ENCODE data around the gene HSF2.
A peak's percentile ranks its signal among the peaks of the same experiment; 100 is the strongest.

Gene HSF2

DNA sequence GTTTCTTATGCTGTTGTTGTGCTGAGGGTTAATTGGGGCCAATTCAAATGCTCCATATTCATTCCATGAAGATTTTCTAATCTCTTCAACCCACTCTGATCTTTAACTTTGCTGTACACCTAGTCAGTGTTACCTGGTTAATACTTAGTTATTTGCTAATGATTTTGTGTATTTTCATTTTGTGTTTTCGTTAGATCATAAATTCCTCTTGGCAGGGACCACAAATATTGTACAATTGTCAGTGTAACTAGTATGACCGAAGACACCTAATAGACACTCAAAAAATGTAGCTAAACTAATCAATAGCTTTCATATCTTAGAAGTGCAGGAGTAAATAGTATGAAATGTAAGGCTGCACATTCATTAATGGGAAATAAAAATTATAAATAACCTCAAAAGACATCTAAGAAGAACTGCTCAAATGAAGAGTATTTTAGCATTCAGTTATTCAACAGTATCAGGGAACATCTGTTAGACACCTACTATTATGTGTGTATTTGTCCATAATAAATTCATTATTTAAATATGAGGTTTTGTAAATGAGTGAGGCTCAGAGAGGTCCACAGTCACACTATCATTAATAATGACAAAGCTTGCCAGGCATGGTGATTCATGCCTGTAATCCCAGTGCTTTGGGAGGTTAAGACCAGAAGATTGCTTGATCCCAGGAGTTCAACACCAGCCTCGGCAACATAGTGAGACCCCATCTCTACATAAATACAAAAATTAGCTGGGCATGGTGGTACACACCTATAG lies 13.4 kb upstream of the HSF2 start:
- CTCF ChIA-PET: interaction anchor here (0.9 to 1.2 kb wide), 2 partner anchors 105 to 144 kb away, joined by 3 to 4 read pairs; no protein-coding TSS in a partner anchor
- H3K4me1 Mint-ChIP-seq: no peaks in the 10 kb centered on the region
- H3K27ac Mint-ChIP-seq: no peak overlapping the region
- no peak for DNase-seq
- H3K4me3 Mint-ChIP-seq: no peak overlapping the region
- H3K9me3 Mint-ChIP-seq: no peaks in the 10 kb centered on the region
- no peaks in the 10 kb centered on the region for H3K36me3 Mint-ChIP-seq
- peaks cover 4% of the 10 kb centered on the region for H3K27me3 Mint-ChIP-seq

DNA sequence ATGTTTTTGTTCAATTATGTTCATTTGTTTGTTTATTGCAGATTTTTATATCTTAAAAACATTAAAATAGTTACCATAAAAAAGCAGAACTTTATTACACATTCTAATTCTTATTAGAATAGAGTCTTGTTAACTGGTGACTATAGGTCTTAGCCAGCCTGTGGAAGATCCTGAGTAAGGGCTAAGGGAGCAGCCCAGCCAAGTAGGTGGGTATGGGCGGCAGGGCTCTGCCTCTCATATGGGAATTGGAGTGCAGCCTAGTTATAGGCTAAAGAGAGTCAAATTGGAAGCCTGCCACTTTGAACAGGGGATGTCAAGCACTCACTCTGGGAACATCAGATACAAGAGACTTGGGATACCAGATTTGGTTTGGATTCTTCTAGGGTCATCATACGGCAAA lies 10.5 kb upstream of the HSF2 start:
- no peak overlapping the region for H3K4me3 Mint-ChIP-seq
- no peaks in the 10 kb centered on the region for H3K4me1 Mint-ChIP-seq
- H3K27me3 Mint-ChIP-seq: no peaks in the 10 kb centered on the region
- DNase-seq: no peak
- no peaks in the 10 kb centered on the region for H3K9me3 Mint-ChIP-seq
- CTCF ChIA-PET: no interaction called here
- H3K27ac Mint-ChIP-seq: no peak overlapping the region
- H3K36me3 Mint-ChIP-seq: no peaks in the 10 kb centered on the region

DNA sequence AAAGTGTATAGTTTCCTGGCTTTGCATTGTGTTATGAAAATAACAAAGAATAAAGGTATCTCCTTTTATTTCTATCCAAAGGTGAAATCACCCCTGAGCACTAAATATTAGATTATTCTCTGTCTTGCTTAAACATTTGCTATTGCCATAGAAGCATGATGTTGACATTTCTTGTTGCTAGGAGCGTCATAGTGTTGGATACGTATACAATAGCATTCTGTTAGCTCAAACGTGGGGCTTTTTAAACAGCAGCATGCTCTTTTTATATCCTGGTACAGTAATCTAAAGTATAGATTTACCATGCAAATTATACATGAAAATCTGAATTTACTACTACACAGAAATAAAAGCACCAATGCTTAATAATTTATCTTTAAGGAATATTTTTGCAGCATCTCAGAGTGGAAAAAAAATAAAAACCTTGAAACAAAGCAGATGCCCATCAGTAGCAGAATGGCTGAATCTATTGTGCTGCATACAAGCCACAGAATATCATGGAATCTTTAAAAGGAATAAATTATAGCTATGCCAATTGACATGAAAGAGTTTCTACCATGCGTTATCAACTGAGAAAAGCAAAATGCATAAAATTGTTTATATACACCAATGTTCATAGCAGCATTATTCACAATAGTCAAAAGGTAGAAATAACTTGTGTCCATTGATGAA lies 9.6 kb upstream of the HSF2 start:
- Mint-ChIP-seq H3K4me3 (no peak overlapping the region), H3K36me3 (no peaks in the 10 kb centered on the region), H3K27ac (no peak overlapping the region), H3K27me3 (no peaks in the 10 kb centered on the region), H3K9me3 (no peaks in the 10 kb centered on the region), H3K4me1 (no peaks in the 10 kb centered on the region)
- no peak for DNase-seq
- CTCF ChIA-PET: no interaction called here

DNA sequence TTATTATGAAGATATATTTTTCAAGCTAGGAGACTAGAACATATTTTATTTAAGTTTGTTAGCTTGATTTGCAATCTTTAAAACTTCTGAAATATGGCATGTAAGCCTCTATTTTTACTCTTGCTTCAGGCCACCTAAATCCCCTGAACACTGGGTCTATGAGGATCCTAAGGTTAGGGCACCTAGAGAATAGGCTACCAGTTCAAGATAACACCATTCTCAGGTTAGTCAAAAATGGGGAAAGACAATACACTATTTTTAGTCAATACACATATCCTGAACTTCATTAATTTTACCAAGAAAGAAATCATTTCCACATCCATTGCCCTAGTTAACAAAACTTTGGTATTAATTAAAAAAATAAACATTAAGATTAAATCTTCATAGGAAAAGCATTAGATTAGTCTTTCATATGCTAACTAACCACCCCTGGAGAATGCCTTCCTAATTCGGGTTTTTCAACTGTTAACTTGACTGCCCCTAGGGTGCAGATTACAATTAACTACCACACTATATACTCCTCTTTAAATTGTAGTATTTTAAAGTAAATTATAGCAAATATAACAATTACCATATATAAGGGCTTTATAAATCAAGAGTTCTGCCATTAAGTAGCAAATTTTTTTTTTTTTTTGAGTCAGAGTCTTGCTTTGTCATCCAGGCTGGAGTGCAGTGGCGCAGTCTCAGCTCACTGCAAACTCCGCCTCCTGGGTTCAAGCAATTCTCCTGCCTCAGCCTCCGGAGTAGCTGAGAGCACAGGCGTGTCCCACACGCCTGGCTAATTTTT lies 6.7 kb upstream of the HSF2 start:
- CTCF ChIA-PET: interaction anchor here (1.7 kb wide), 1 partner anchor 99 kb away, joined by 6 read pairs; no protein-coding TSS in a partner anchor

DNA sequence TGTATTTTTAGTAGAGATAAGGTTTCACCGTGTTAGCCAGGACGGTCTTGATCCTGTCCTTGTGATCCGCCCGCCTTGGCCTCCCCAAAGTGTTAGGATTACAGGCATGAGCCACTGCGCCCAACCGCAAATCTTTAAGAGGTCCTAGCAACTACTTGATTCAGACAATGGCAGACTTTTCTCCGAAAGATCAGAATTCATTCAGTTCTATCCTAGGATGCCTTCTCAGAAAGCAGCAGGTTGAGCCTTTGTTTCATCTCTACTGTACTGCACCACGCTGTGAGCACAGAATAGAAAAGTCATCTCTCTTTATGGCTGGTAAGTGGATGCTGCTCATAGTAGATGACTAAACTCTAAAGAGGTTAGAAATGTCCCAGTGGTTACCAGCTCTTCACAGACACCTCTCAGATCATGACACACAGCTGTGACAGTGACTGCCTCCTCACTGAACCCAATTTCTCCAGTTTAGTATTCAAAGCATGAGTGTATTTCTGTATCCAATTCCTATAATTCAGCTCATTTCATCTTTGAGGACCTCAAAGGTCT lies 6.0 kb upstream of the HSF2 start:
- no peaks in the 10 kb centered on the region for H3K27me3 Mint-ChIP-seq
- no peak overlapping the region for H3K27ac Mint-ChIP-seq
- DNase-seq: no peak
- no peak overlapping the region for H3K4me3 Mint-ChIP-seq
- CTCF ChIA-PET: interaction anchor here (1.1 kb wide), 1 partner anchor 19 kb away, joined by 4 read pairs; no protein-coding TSS in a partner anchor
- no peaks in the 10 kb centered on the region for H3K4me1 Mint-ChIP-seq
- no peaks in the 10 kb centered on the region for H3K9me3 Mint-ChIP-seq
- no peaks in the 10 kb centered on the region for H3K36me3 Mint-ChIP-seq

More for the DNA sequence above, 6.7 kb upstream of the HSF2 start:
- Mint-ChIP-seq H3K4me1 (no peaks in the 10 kb centered on the region), H3K4me3 (no peak overlapping the region), H3K27me3 (no peaks in the 10 kb centered on the region), H3K36me3 (no peaks in the 10 kb centered on the region), H3K27ac (no peak overlapping the region), H3K9me3 (no peaks in the 10 kb centered on the region)
- DNase-seq: no peak

DNA sequence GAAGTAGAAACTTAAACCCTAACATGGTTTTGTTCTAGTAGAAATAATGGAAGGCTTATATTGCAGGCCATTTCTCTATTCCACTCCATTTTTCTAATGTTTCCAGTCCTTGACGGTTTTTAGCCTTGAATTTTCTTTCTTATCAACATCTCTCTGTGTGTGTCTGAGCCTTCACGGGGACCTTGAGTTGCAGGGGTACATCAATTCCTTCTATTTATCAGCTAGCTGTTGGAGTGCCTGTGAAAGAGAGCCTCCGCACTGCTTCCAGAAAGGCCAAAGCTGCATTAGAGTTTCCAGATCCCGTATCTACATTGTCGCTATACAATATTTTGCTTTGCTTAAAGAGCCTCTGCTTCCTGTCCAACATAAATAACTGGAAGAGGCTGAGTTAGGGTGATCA lies 5.4 kb upstream of the HSF2 start:
- Mint-ChIP-seq H3K4me3 (no peak overlapping the region), H3K27ac (no peak overlapping the region), H3K9me3 (no peaks in the 10 kb centered on the region), H3K27me3 (no peaks in the 10 kb centered on the region), H3K36me3 (no peaks in the 10 kb centered on the region), H3K4me1 (peaks cover 1% of the 10 kb centered on the region)
- CTCF ChIA-PET: interaction anchor here (1.1 kb wide), 1 partner anchor 18 kb away, joined by 4 read pairs; no protein-coding TSS in a partner anchor
- DNase-seq: no peak

DNA sequence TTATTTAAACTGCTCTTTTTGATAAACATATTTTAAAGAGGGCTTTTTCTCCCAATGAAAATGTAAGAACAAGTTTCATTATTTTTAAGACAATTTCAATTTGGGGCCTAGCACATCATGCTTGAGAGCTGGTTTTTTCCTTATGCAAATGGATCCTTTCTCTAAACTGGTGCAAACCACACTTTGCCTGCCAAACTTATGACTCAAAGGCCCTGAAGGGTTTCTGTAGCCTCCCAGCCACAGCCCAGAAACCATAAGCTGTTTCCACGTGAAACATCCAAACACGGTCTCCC lies 451 bp upstream of the HSF2 start:
- H3K4me1 Mint-ChIP-seq: peaks cover 31% of the 10 kb centered on the region
- peak overlapping the region; percentile 89 for H3K27ac Mint-ChIP-seq
- no peak for DNase-seq
- CTCF ChIA-PET: interaction anchor here (0.7 to 1.4 kb wide), 2 partner anchors 33 to 131 kb away, joined by 3 to 4 read pairs; no protein-coding TSS in a partner anchor
- peak overlapping the region; percentile 98 for H3K4me3 Mint-ChIP-seq
- no peaks in the 10 kb centered on the region for H3K9me3 Mint-ChIP-seq
- peaks cover 12% of the 10 kb centered on the region for H3K36me3 Mint-ChIP-seq
- no peaks in the 10 kb centered on the region for H3K27me3 Mint-ChIP-seq

DNA sequence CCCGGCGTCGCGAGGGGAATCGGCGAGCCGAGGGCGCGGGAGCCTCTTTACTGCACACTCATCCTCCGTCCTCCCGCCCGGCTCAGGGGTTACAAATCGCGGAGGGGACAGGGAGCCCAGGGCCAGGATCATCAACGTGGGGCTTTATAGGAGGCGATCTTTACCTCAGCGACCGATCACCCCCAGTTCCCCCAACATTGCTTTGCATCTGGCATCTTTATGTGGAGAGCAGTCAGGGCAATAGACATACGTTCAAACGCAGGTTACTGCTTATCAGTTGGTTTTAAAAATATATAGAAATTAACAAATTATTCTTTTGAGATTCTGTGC lies 634 bp downstream of the HSF2 start:
- Mint-ChIP-seq H3K4me3 (peak overlapping the region; percentile 98), H3K27me3 (no peaks in the 10 kb centered on the region), H3K36me3 (peaks cover 14% of the 10 kb centered on the region), H3K4me1 (peaks cover 35% of the 10 kb centered on the region), H3K9me3 (no peaks in the 10 kb centered on the region), H3K27ac (peak overlapping the region; percentile 93)
- no peak for DNase-seq
- CTCF ChIA-PET: interaction anchor here (1.4 kb wide), 1 partner anchor 32 kb away, joined by 4 read pairs; no protein-coding TSS in a partner anchor

DNA sequence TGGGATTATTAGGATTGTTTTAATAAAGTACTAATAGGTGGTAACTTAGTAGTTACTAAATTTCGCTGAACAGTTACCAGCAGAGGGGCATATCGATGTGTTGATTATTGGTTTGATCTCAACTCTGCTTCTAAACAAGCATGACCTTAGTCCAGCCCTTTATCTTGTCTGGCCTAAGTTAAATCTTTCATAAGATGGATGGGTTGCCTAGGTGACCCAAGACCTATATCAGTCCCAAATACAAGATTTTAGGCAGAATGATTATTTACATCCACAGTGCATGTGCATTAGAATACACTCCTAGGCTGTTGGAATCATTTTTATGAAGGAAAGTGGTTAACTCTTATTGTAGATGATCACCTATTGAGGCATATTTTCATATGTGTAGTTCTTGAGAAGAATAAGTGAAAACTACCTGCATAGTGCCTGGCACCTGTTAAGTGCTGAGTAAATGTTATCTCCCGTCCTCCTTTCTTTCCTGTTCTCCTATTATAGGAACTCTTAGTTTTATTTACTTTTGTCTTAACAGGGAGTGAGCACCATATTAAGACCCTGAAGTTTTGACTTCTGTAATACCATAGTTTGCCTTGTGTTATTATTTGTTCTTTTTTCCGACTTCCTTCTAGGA lies 1.1 kb downstream of the HSF2 start:
- Mint-ChIP-seq H3K9me3 (no peaks in the 10 kb centered on the region), H3K27me3 (no peaks in the 10 kb centered on the region), H3K36me3 (peaks cover 14% of the 10 kb centered on the region), H3K4me3 (peak overlapping the region; percentile 98), H3K4me1 (peaks cover 35% of the 10 kb centered on the region), H3K27ac (peak overlapping the region; percentile 93)
- CTCF ChIA-PET: no interaction called here
- no peak for DNase-seq

DNA sequence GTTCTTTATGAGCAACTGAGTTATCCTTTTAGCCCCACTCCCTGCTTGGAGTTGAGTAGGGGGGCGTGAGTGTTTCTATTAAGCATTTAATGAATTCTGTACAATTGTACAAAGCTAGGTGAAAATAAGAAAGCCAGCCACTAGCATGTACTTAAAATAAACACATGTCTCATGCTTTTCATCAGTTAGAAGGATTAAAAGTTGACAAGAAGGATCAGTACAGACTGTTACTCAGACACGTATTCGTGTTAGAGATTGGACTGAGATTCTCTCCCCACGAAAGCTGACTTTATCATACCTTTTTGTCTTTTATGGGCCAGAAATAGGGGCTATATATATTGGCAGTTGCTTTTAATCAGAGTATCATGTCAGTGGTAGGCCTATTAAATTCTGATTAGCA lies 1.7 kb downstream of the HSF2 start:
- H3K4me3 Mint-ChIP-seq: peak overlapping the region; percentile 98
- peaks cover 36% of the 10 kb centered on the region for H3K4me1 Mint-ChIP-seq
- H3K27ac Mint-ChIP-seq: no peak overlapping the region
- no peak for DNase-seq
- no peaks in the 10 kb centered on the region for H3K27me3 Mint-ChIP-seq
- H3K9me3 Mint-ChIP-seq: no peaks in the 10 kb centered on the region
- CTCF ChIA-PET: interaction anchor here (1.1 kb wide), 1 partner anchor 73 kb away, joined by 5 read pairs; no protein-coding TSS in a partner anchor
- H3K36me3 Mint-ChIP-seq: peaks cover 15% of the 10 kb centered on the region

DNA sequence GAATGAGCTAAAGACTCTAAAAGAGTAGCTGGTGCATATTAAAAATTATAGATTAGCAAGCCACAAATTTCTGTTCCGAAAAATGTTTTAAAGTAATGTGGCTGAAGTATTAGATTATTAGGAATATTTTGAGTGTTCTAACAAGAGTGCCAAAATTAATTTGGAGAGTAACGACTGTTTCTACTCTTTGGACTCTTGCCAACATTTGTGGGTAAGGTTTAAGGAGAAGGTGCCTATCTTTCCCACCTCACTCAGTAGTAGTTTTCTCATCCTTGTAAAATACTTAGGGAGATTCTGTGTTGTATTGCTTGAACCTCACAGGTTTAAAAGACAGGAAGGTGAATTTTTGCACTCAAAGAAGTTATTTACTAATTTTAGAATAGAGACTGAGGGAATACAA lies 5.0 kb downstream of the HSF2 start:
- CTCF ChIA-PET: no interaction called here
- DNase-seq: no peak
- Mint-ChIP-seq H3K9me3 (no peaks in the 10 kb centered on the region), H3K36me3 (peaks cover 31% of the 10 kb centered on the region), H3K27me3 (no peaks in the 10 kb centered on the region), H3K4me3 (no peak overlapping the region), H3K4me1 (peaks cover 59% of the 10 kb centered on the region), H3K27ac (no peak overlapping the region)

DNA sequence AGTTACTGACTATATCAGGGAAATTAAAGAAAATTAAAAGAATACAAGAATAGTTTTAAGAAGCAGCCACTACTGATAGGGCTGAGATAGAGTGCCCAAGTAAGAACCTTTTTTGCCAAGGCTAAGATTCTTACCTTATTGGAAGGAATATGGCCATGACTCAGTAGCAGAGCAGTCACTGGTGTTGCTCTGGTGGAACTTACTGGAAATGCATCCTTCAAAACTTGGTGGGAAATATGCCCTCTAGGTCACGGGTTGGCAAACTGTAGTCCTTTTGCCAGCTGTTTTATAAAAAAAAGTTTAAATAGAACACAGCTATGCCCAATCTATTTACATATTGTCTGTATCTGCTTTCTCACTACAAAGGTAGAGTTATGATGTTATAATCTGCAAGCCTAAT lies 6.0 kb downstream of the HSF2 start:
- no peaks in the 10 kb centered on the region for H3K9me3 Mint-ChIP-seq
- H3K27me3 Mint-ChIP-seq: no peaks in the 10 kb centered on the region
- no peak for DNase-seq
- H3K36me3 Mint-ChIP-seq: peaks cover 32% of the 10 kb centered on the region
- peaks cover 66% of the 10 kb centered on the region for H3K4me1 Mint-ChIP-seq
- CTCF ChIA-PET: interaction anchor here (1.4 kb wide), 1 partner anchor 27 kb away, joined by 3 read pairs; no protein-coding TSS in a partner anchor
- H3K27ac Mint-ChIP-seq: no peak overlapping the region
- no peak overlapping the region for H3K4me3 Mint-ChIP-seq

DNA sequence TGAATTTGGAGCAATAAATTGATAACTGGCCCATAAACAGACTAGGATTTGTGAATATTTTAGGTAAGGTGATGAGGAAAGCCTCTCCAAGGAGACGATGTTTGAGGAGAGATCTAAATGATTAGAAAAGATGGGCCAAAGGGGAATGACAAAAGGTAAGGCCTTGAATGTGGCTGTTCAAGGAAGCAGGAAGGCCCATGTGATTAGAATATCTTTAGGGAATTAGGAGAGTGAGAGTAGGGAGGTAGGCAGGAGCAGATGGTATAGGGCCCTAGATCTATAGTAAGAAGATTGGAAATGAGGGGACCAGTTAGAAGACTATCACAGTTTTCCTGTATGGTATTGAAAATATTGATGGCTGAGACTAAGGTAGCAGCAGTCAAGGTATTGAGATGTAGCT lies 6.7 kb downstream of the HSF2 start:
- no peak for DNase-seq
- Mint-ChIP-seq H3K36me3 (peaks cover 35% of the 10 kb centered on the region), H3K4me1 (peaks cover 62% of the 10 kb centered on the region), H3K9me3 (no peaks in the 10 kb centered on the region), H3K27ac (no peak overlapping the region), H3K4me3 (no peak overlapping the region), H3K27me3 (no peaks in the 10 kb centered on the region)
- CTCF ChIA-PET: interaction anchor here (1.4 kb wide), 1 partner anchor 26 kb away, joined by 3 read pairs; no protein-coding TSS in a partner anchor

DNA sequence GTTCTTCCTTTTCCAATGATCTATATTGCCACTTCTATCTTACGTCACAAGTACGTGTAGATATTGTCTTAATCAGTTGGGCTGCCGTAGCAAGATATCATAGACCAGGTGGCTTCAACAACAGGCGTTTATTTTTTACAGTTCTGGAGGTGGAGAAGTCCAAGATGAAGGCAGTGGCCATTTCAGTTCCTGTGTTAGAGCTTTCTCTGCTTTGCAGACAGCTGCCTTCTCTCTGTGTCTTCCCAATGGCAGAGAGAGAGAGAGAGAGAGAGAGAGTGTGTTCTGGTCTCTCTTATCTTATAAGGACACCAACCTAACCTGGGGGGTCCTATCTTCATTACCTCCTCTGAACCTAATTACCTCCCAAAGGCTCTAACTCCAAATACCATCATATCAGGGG lies 8.3 kb downstream of the HSF2 start:
- Mint-ChIP-seq H3K27ac (no peak overlapping the region), H3K4me1 (peaks cover 48% of the 10 kb centered on the region), H3K4me3 (no peak overlapping the region), H3K27me3 (no peaks in the 10 kb centered on the region), H3K9me3 (no peaks in the 10 kb centered on the region), H3K36me3 (peaks cover 37% of the 10 kb centered on the region)
- CTCF ChIA-PET: no interaction called here
- no peak for DNase-seq
